Cardiac fibroblast (primary cell): ENCODE measurements around the gene CARD11.

ENCODE experiments used
- DNase-seq, 2 donors: peaks; one replicate each; pipeline versions ENCODE4 v3.0.0 to v3.0.0-alpha.2; 2010; ENCODE audit warnings: low read depth in 2 of 2
- H3K4me3 ChIP-seq, 2 donors: replicated peaks in 1 of 2; 1 replicate in 1 of 2; 2 replicates in 1 of 2; pipeline ENCODE4 v1.5.1; 2011; ENCODE audit warnings: low read depth in 2 of 2, low read length in 2 of 2, mild to moderate bottlenecking in 2 of 2, moderate library complexity in 1 of 2
- CTCF ChIP-seq: IDR thresholded peaks from one replicate; pipeline ENCODE4 v1.5.1; 2011; ENCODE audit warnings: low read depth, mild to moderate bottlenecking, low read length, inconsistent platforms

CARD11 gene

GRCh38 chr7:2943851-2944601, 99.6 kb downstream of the CARD11 start:
- H3K4me3 ChIP-seq: no peak overlapping the region
- DNase-seq: no peak
- TF ChIP-seq CTCF: no peak

- TF ChIP-seq CTCF: no peak
- H3K4me3 ChIP-seq: no peak overlapping the region
- no peak for DNase-seq
Observed at GRCh38 chr7:2941216-2941859, 102.3 kb downstream of the CARD11 start.

GRCh38 chr7:2940466-2940865, 103.2 kb downstream of the CARD11 start:
- DNase-seq: no peak
- H3K4me3 ChIP-seq: no peak overlapping the region
- no peak for TF ChIP-seq CTCF

- peak in 1 of 2 donors; percentile 9 for DNase-seq
- TF ChIP-seq CTCF: no peak
- H3K4me3 ChIP-seq: no peak overlapping the region
Observed at GRCh38 chr7:2939193-2939885, 104.3 kb downstream of the CARD11 start.

GRCh38 chr7:2938514-2939192, 105.0 kb downstream of the CARD11 start:
- no peak for TF ChIP-seq CTCF
- H3K4me3 ChIP-seq: no peak overlapping the region
- DNase-seq: no peak

- DNase-seq: no peak
- TF ChIP-seq CTCF: no peak
- no peak overlapping the region for H3K4me3 ChIP-seq
Observed at GRCh38 chr7:2937701-2938513, 105.8 kb downstream of the CARD11 start.
